ENCODE measurements around the gene CLDN14.

Gene CLDN14

DNA sequence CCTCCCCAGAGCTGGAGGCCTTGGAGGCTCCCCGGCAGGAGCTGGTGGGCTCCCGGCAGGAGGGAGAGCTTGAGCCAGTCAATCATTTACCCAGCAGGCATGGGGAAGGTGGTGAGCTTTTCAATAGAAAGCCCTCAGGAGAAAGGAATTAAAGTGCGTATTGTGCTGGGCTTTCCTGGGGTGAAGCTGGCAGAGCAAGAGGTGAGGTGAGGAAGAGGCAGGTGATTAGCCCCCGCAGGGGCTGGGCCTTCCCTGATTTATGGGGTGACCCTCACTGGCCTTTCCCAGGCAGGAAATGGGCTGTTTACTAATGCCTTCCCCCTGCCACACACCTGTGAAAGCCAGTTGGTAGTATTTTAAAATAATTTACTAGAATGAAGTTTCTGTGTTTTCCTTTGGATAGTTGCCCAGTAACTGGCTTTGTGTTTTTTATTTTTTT, 25.8 kb downstream of the CLDN14 start:
- no peak overlapping the region for H3K4me3 ChIP-seq (ENCODE audit: low read depth, low read length)
- TF ChIP-seq, protein P1, sequence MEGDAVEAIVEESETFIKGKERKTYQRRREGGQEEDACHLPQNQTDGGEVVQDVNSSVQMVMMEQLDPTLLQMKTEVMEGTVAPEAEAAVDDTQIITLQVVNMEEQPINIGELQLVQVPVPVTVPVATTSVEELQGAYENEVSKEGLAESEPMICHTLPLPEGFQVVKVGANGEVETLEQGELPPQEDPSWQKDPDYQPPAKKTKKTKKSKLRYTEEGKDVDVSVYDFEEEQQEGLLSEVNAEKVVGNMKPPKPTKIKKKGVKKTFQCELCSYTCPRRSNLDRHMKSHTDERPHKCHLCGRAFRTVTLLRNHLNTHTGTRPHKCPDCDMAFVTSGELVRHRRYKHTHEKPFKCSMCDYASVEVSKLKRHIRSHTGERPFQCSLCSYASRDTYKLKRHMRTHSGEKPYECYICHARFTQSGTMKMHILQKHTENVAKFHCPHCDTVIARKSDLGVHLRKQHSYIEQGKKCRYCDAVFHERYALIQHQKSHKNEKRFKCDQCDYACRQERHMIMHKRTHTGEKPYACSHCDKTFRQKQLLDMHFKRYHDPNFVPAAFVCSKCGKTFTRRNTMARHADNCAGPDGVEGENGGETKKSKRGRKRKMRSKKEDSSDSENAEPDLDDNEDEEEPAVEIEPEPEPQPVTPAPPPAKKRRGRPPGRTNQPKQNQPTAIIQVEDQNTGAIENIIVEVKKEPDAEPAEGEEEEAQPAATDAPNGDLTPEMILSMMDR (IDR thresholded peaks at IDR 0.05; ENCODE audit: low read depth, low read length) = no peak

DNA sequence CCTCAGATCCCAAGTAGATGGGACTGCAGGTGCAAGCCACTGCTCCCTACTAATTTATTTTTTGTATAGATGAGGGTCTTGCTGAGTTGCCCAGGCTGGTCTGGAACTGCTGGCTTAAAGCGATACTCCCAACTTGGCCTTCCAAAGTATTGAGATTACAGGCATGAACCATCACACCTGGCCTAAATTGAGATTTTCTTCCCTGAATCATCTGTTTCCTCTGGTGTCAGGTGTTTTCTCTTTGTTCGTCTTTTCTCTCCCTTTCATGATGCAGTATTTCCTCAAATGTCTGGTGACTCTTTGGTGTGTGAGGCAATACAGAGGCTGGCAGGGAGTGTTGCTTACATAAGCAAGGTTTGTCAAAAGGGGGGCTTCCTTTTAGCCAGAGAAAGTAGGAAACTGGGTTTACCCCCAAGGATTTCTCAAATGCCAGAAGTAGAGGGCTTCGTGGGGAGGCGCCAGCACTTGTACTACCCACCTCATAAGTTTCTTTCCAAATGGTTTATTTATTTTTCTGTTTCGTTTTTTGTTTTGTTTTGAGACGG, 27.6 kb downstream of the CLDN14 start:
- H3K4me3 ChIP-seq (ENCODE audit: low read depth, low read length) = no peak overlapping the region
- TF ChIP-seq, protein P1 (IDR thresholded peaks at IDR 0.05; ENCODE audit: low read depth, low read length) = no peak

DNA sequence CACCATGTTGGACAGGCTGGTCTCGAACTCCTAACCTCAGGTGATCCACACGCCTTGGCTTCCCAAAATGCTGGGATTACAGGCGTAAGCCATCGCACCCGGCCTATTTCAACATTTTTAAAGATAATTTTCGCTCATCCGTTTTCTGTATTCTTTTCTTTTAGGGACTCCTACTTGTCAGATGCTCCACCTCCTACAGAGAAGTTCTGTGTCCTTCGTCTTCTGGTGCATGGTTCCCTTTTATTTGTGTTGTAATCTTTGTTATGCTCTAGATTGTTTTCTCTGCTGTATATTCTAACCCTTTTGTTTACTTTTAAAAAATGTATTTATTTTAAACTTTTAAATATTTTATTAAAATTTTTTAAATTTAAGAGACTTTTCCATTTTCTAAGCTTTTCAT, 28.4 kb downstream of the CLDN14 start:
- TF ChIP-seq, protein P1 (IDR thresholded peaks at IDR 0.05; ENCODE audit: low read depth, low read length) = no peak
- no peak overlapping the region for H3K4me3 ChIP-seq (ENCODE audit: low read depth, low read length)

DNA sequence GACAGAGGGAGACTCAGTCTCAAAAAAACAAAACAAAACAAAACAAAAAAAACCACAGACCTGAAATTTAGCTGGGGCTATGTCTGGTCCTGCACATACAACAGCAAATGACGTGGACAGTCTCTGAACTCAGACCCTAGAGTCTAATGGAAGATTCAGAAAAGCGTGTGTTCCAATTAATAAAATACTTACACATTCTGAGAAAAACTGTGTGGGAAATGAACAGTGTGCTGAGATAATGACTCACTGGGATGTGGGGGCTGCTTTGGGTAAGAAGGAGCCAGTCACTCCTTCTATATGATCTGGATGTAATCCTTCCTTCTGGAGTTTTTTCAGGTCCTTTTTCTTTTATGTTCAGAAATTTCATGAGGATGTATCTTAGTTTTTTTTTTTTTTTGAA, 29.4 kb downstream of the CLDN14 start:
- TF ChIP-seq, protein P1 (IDR thresholded peaks at IDR 0.05; ENCODE audit: low read depth, low read length) = no peak
- H3K4me3 ChIP-seq (ENCODE audit: low read depth, low read length) = no peak overlapping the region

DNA sequence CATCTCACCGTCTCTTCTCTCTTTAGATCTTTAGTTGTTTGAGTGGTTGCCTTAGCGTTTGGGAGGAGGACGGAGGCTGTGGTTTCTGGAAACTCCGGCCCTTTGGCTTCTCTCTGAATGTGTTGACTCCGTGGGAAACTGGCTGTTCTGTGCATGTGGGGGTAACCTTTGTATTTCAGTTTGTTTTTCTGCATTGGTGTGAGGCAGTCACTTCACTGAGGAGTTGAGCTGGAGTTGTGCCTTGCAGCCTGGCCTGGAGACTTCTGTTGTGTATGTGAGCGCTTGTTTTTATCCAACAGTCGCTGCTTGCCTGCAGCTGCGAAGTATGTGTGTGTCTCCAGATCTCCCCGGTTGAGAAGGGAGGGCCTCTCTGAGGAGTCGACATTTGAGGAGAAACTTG, 33.6 kb downstream of the CLDN14 start:
- H3K4me3 ChIP-seq (ENCODE audit: low read depth, low read length) = no peak overlapping the region
- TF ChIP-seq, protein P1 (IDR thresholded peaks at IDR 0.05; ENCODE audit: low read depth, low read length) = no peak

DNA sequence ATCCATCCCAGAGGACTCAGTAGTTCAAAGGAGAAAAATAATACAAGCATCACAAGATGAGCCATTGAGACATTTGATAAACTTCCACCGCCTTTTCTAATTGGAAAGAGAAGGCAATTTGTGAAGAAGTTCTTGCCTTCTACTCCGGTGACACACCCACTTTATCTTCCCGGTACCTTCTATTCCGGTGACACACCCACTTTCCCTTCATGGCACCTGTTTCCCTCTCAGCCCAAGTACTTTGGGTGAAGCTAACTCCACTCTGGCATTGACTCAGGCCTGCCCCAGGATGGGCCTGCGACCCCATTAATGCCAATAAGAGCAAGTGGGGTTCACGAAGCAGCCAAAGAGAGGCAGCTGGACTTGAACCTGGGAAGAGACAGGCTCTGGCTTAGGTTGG, 38.2 kb downstream of the CLDN14 start:
- TF ChIP-seq, protein P1 (IDR thresholded peaks at IDR 0.05; ENCODE audit: low read depth, low read length) = no peak
- no peak overlapping the region for H3K4me3 ChIP-seq (ENCODE audit: low read depth, low read length)

DNA sequence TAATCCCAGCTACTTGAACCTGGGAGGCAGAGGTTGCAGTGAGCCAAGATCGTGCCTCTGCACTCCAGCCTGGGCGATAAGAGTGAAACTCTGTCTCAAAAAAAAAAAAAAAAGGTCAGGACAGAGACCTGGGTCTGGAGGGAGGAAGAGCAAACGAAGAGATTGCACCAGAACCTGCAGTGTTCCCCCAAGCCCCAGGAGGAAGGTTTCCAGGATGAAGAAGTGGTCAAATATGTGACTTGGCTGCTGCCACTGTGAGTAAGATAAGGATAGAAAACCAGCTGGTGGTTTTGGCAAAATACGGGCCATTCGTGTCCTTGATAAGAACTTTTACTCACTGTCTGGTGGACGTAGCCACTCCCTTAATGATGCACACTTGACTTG, 42.2 kb downstream of the CLDN14 start:
- TF ChIP-seq, protein P1 (IDR thresholded peaks at IDR 0.05; ENCODE audit: low read depth, low read length) = no peak
- no peak overlapping the region for H3K4me3 ChIP-seq (ENCODE audit: low read depth, low read length)

Measured in WI38 (cell line).